ENCODE results near the gene IL2RA. TPM values are rescaled to one million over a fixed set of nuclear protein-coding genes. Genes with fewer than 3 reads are reported as not detected.

Gene IL2RA
- polyA plus RNA-seq, 1 donor (not counting 4 experiments of a cell fraction or from before 2014, with no cell fraction given), result not detected

DNA sequence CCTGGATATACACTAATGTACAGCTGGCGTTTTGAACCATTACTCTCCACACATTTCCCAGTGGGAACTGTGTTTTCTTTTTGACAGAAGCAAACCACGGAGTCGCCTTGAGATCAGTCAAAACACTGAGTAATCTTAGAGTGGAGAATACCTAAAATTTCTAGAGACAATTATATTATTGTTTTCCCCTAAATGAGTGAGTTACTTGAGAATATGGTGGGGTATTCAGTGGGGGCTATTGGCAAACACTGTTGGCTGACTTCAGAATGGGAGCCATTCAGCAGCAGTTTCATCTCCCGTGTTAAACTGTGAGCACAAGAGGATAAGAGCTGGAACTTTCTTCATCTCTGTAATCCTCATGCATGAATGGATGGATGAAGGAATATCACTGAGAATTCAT lies 6.2 kb downstream of the IL2RA start:
- Histone ChIP-seq H3K9me1 (ENCODE audit: control insufficient read depth, extremely low read depth, insufficient read depth, low read length) (no peaks in the 10 kb centered on the region), H3K4me3 (ENCODE audit: control insufficient read depth in 2 of 3, extremely low read depth in 1 of 3, insufficient read depth in 2 of 3, low read depth in 1 of 3, low read length in 3 of 3) (no peak overlapping the region), H3K9ac (ENCODE audit: control insufficient read depth, extremely low read depth, insufficient read depth, low read length) (no peak overlapping the region), H3K9me3 (ENCODE audit: control insufficient read depth, low read depth, low read length) (no peaks in the 10 kb centered on the region), H3K4me1 (ENCODE audit: control insufficient read depth, extremely low read depth, insufficient read depth, low read length) (no peaks in the 10 kb centered on the region), H3K79me2 (ENCODE audit: control insufficient read depth, insufficient read depth, low read length) (no peaks in the 10 kb centered on the region), H3K27me3 (ENCODE audit: control insufficient read depth, extremely low read depth, insufficient read depth, low read length) (peaks cover 8% of the 10 kb centered on the region), H3K4me2 (ENCODE audit: control insufficient read depth, extremely low read depth, insufficient read depth, low read depth, low read length) (no peak overlapping the region), H4K20me1 (ENCODE audit: control insufficient read depth, extremely low read depth, insufficient read depth, low read length) (no peaks in the 10 kb centered on the region), H3K27ac (ENCODE audit: control insufficient read depth, insufficient read depth, low read length) (no peak overlapping the region), H3K36me3 (ENCODE audit: control insufficient read depth in 2 of 2, extremely low read depth in 1 of 2, insufficient read depth in 2 of 2, low read length in 2 of 2) (no peaks in the 10 kb centered on the region), H2AFZ (ENCODE audit: control insufficient read depth, low read length) (no peak overlapping the region)
- DNase-seq (ENCODE audit: low read depth, low spot score) (no peak), FAIRE-seq (no peak)
- TF ChIP-seq, protein P1, sequence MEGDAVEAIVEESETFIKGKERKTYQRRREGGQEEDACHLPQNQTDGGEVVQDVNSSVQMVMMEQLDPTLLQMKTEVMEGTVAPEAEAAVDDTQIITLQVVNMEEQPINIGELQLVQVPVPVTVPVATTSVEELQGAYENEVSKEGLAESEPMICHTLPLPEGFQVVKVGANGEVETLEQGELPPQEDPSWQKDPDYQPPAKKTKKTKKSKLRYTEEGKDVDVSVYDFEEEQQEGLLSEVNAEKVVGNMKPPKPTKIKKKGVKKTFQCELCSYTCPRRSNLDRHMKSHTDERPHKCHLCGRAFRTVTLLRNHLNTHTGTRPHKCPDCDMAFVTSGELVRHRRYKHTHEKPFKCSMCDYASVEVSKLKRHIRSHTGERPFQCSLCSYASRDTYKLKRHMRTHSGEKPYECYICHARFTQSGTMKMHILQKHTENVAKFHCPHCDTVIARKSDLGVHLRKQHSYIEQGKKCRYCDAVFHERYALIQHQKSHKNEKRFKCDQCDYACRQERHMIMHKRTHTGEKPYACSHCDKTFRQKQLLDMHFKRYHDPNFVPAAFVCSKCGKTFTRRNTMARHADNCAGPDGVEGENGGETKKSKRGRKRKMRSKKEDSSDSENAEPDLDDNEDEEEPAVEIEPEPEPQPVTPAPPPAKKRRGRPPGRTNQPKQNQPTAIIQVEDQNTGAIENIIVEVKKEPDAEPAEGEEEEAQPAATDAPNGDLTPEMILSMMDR (optimal IDR thresholded peaks at IDR 0.05 in 1 of 3, IDR thresholded peaks at IDR 0.05 in 1 of 3, conservative IDR thresholded peaks at IDR 0.05 in 1 of 3; ENCODE audit: extremely low read depth in 1 of 3, insufficient read depth in 2 of 3, low read length in 3 of 3), result no peak
- TF ChIP-seq EZH2 (IDR thresholded peaks at IDR 0.05; ENCODE audit: low read length), result no peak
- dilution Hi-C loops (cut with MboI; ENCODE audit: extremely low pct_ligation_motif_present, low sequenced_read_pairs), result no loop called here

DNA sequence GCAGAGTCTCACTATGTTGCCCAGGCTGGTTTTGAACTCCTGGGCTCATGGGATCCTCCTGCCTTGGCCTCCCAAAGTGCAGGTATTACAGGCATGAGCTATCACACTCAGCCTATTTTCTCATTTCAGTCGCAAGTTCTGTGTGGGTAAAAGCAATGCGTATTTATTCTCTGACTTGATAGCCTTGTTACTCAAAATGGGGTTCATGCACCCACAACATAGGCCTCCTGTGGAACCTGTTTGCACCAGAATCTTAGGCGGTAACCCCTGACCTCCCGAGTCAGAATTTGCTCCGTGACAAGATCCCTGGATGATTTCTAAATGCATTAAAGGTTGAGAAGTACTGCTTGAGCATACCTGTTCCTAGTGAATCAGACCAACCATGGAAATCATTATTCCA lies 7.3 kb downstream of the IL2RA start:
- Histone ChIP-seq H3K4me3 (ENCODE audit: control insufficient read depth in 2 of 3, extremely low read depth in 1 of 3, insufficient read depth in 2 of 3, low read depth in 1 of 3, low read length in 3 of 3) (no peak overlapping the region), H2AFZ (ENCODE audit: control insufficient read depth, low read length) (no peak overlapping the region), H3K4me1 (ENCODE audit: control insufficient read depth, extremely low read depth, insufficient read depth, low read length) (no peaks in the 10 kb centered on the region), H3K9ac (ENCODE audit: control insufficient read depth, extremely low read depth, insufficient read depth, low read length) (no peak overlapping the region), H3K79me2 (ENCODE audit: control insufficient read depth, insufficient read depth, low read length) (no peaks in the 10 kb centered on the region), H3K4me2 (ENCODE audit: control insufficient read depth, extremely low read depth, insufficient read depth, low read depth, low read length) (no peak overlapping the region), H3K27me3 (ENCODE audit: control insufficient read depth, extremely low read depth, insufficient read depth, low read length) (peaks cover 11% of the 10 kb centered on the region), H3K9me3 (ENCODE audit: control insufficient read depth, low read depth, low read length) (no peaks in the 10 kb centered on the region), H4K20me1 (ENCODE audit: control insufficient read depth, extremely low read depth, insufficient read depth, low read length) (no peaks in the 10 kb centered on the region), H3K27ac (ENCODE audit: control insufficient read depth, insufficient read depth, low read length) (no peak overlapping the region), H3K9me1 (ENCODE audit: control insufficient read depth, extremely low read depth, insufficient read depth, low read length) (no peaks in the 10 kb centered on the region), H3K36me3 (ENCODE audit: control insufficient read depth in 2 of 2, extremely low read depth in 1 of 2, insufficient read depth in 2 of 2, low read length in 2 of 2) (no peaks in the 10 kb centered on the region)
- no peak for FAIRE-seq
- DNase-seq (ENCODE audit: low read depth, low spot score), result no peak
- TF ChIP-seq, protein P1 (optimal IDR thresholded peaks at IDR 0.05 in 1 of 3, IDR thresholded peaks at IDR 0.05 in 1 of 3, conservative IDR thresholded peaks at IDR 0.05 in 1 of 3; ENCODE audit: extremely low read depth in 1 of 3, insufficient read depth in 2 of 3, low read length in 3 of 3), result no peak
- no peak for TF ChIP-seq EZH2 (IDR thresholded peaks at IDR 0.05; ENCODE audit: low read length)
- dilution Hi-C loops (cut with MboI; ENCODE audit: extremely low pct_ligation_motif_present, low sequenced_read_pairs), result no loop called here
